Mucosa of stomach (tissue), 1 donor: Measurements from ENCODE around the gene VAMP2.
A peak's percentile ranks its signal among the peaks of the same experiment; 100 is the strongest.

ENCODE experiments used
- H3K27me3 ChIP-seq: one replicate; pipeline ENCODE4 v1.7.0; 2013; ENCODE audit warnings: mild to moderate bottlenecking, low read length; ENCODE audit not compliant: control insufficient read depth, insufficient read depth
- H3K36me3 ChIP-seq: one replicate; pipeline ENCODE4 v1.7.0; 2013; ENCODE audit warnings: low read length; ENCODE audit not compliant: control insufficient read depth, insufficient read depth
- H3K4me1 ChIP-seq: one replicate; pipeline ENCODE4 v1.7.0; 2013; ENCODE audit warnings: mild to moderate bottlenecking, low read length; ENCODE audit not compliant: control insufficient read depth, insufficient read depth
- H3K4me3 ChIP-seq: one replicate; pipeline ENCODE4 v1.7.0; 2013; ENCODE audit warnings: low read length
- H3K9ac ChIP-seq: one replicate; pipeline ENCODE4 v1.7.0; 2013; ENCODE audit warnings: mild to moderate bottlenecking, low read length, moderate library complexity
- H3K9me3 ChIP-seq: one replicate; pipeline ENCODE4 v1.7.0; 2013; ENCODE audit warnings: mild to moderate bottlenecking, low read length, moderate library complexity; ENCODE audit not compliant: control insufficient read depth
- donor health status: Pancreatic carcinoma.

Gene VAMP2

GRCh38 chr17:8142158-8142886 lies 20.4 kb downstream of the VAMP2 start:
- no peaks in the 10 kb centered on the region for H3K27me3 ChIP-seq
- H3K9me3 ChIP-seq, result no peaks in the 10 kb centered on the region
- no peak overlapping the region for H3K9ac ChIP-seq
- H3K4me3 ChIP-seq, result no peak overlapping the region
- H3K4me1 ChIP-seq, result peaks cover 18% of the 10 kb centered on the region
- H3K36me3 ChIP-seq, result peaks cover 44% of the 10 kb centered on the region

- Histone ChIP-seq H3K9me3 (no peaks in the 10 kb centered on the region), H3K27me3 (no peaks in the 10 kb centered on the region), H3K4me3 (no peak overlapping the region), H3K9ac (no peak overlapping the region), H3K4me1 (peaks cover 18% of the 10 kb centered on the region), H3K36me3 (peaks cover 38% of the 10 kb centered on the region)
These were observed 21.0 kb downstream of the VAMP2 start for GRCh38 chr17:8141741-8142140.

- Histone ChIP-seq H3K4me1 (peaks cover 18% of the 10 kb centered on the region), H3K27me3 (no peaks in the 10 kb centered on the region), H3K4me3 (no peak overlapping the region), H3K9ac (no peak overlapping the region), H3K9me3 (no peaks in the 10 kb centered on the region), H3K36me3 (peaks cover 31% of the 10 kb centered on the region)
These were observed 21.7 kb downstream of the VAMP2 start for GRCh38 chr17:8141045-8141444.

GRCh38 chr17:8140065-8141029 lies 22.4 kb downstream of the VAMP2 start:
- Histone ChIP-seq H3K4me3 (no peak overlapping the region), H3K4me1 (peaks cover 18% of the 10 kb centered on the region), H3K9me3 (no peaks in the 10 kb centered on the region), H3K9ac (no peak overlapping the region), H3K27me3 (no peaks in the 10 kb centered on the region), H3K36me3 (peaks cover 24% of the 10 kb centered on the region)

GRCh38 chr17:8138672-8139371 lies 23.9 kb downstream of the VAMP2 start:
- no peaks in the 10 kb centered on the region for H3K9me3 ChIP-seq
- no peak overlapping the region for H3K4me3 ChIP-seq
- peaks cover 20% of the 10 kb centered on the region for H3K36me3 ChIP-seq
- peak overlapping the region; percentile 72 for H3K9ac ChIP-seq
- peaks cover 18% of the 10 kb centered on the region for H3K4me1 ChIP-seq
- no peaks in the 10 kb centered on the region for H3K27me3 ChIP-seq

GRCh38 chr17:8138374-8138671 lies 24.4 kb downstream of the VAMP2 start:
- no peak overlapping the region for H3K4me3 ChIP-seq

GRCh38 chr17:8137645-8138373 lies 24.9 kb downstream of the VAMP2 start:
- Histone ChIP-seq H3K36me3 (peaks cover 20% of the 10 kb centered on the region), H3K9me3 (no peaks in the 10 kb centered on the region), H3K4me1 (peaks cover 18% of the 10 kb centered on the region), H3K27me3 (no peaks in the 10 kb centered on the region), H3K9ac (peak overlapping the region; percentile 47), H3K4me3 (no peak overlapping the region)

More at GRCh38 chr17:8138374-8138671, 24.4 kb downstream of the VAMP2 start:
- Histone ChIP-seq H3K4me1 (peaks cover 18% of the 10 kb centered on the region), H3K36me3 (peaks cover 20% of the 10 kb centered on the region), H3K9me3 (no peaks in the 10 kb centered on the region), H3K27me3 (no peaks in the 10 kb centered on the region), H3K9ac (peak overlapping the region; percentile 47)

- H3K4me3 ChIP-seq, result no peak overlapping the region
- peaks cover 11% of the 10 kb centered on the region for H3K4me1 ChIP-seq
- no peaks in the 10 kb centered on the region for H3K36me3 ChIP-seq
- H3K27me3 ChIP-seq, result peaks cover 12% of the 10 kb centered on the region
- no peaks in the 10 kb centered on the region for H3K9me3 ChIP-seq
- no peak overlapping the region for H3K9ac ChIP-seq
These were observed 28.8 kb downstream of the VAMP2 start for GRCh38 chr17:8133941-8134340.

GRCh38 chr17:8133399-8133798 lies 29.3 kb downstream of the VAMP2 start:
- no peak overlapping the region for H3K9ac ChIP-seq
- peaks cover 16% of the 10 kb centered on the region for H3K27me3 ChIP-seq
- peaks cover 6% of the 10 kb centered on the region for H3K4me1 ChIP-seq
- H3K9me3 ChIP-seq, result no peaks in the 10 kb centered on the region
- H3K4me3 ChIP-seq, result no peak overlapping the region
- H3K36me3 ChIP-seq, result no peaks in the 10 kb centered on the region

GRCh38 chr17:8131844-8132441 lies 30.8 kb downstream of the VAMP2 start:
- peaks cover 5% of the 10 kb centered on the region for H3K4me1 ChIP-seq
- no peak overlapping the region for H3K9ac ChIP-seq
- H3K36me3 ChIP-seq, result no peaks in the 10 kb centered on the region
- H3K27me3 ChIP-seq, result peaks cover 28% of the 10 kb centered on the region
- no peak overlapping the region for H3K4me3 ChIP-seq
- H3K9me3 ChIP-seq, result no peaks in the 10 kb centered on the region

- Histone ChIP-seq H3K9me3 (no peaks in the 10 kb centered on the region), H3K4me1 (peaks cover 39% of the 10 kb centered on the region), H3K4me3 (no peak overlapping the region), H3K27me3 (peaks cover 61% of the 10 kb centered on the region), H3K36me3 (no peaks in the 10 kb centered on the region), H3K9ac (no peak overlapping the region)
These were observed 34.5 kb downstream of the VAMP2 start for GRCh38 chr17:8128125-8128784.
